ENCODE data around the gene UBQLN1. TPM values are rescaled to one million over a fixed set of nuclear protein-coding genes. Genes with fewer than 3 reads are reported as not detected.
"Not testable (repeated sequence)": the region's sequence is repeated elsewhere in the genome, so short reads cannot be mapped to it uniquely, and the experiment has no call there.

Gene UBQLN1
- polyA plus RNA-seq, 4 donors = 108 to 123 (median 119) TPM

DNA sequence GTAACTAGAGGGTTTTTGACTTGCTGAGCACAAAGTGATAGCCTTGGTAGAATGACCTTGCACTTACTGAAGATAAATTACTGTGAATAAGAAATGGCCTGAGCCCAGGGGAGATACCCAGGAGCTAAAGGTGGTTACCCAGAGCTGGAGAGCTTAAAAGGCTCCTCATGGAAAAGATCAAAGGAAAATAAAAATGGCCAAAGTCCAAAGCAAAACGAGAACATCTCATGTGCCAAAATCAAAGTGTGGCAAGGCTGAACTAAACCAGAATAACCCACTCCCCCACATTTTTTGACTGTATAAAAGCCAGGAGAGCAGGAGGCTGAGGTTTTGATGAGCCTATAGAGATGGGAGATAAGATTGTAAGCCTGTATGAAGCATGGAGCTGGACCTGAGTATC, 70.4 kb downstream of the UBQLN1 start:
- DNase-seq (ENCODE audit: low read depth in 4 of 4, low spot score in 3 of 4) = no peak

DNA sequence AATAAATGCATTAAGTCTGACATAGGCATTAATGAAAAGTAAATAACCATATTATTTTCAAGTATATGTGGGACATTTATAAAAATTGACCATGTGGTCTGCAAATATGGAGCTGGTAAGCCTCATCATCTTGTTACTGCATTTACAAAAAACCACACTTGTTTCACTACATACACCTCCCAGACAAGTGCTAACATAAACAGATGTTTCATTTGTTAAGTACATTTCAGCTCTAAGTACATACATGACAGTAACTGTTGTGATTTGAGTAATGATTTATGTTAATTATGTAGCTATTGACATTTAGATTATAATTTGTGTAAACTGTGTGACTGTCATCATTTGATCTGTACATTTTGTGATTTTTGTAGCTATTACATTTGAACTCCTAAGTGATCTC, 70.9 kb downstream of the UBQLN1 start:
- no peak for DNase-seq (ENCODE audit: low read depth in 4 of 4, low spot score in 3 of 4)

DNA sequence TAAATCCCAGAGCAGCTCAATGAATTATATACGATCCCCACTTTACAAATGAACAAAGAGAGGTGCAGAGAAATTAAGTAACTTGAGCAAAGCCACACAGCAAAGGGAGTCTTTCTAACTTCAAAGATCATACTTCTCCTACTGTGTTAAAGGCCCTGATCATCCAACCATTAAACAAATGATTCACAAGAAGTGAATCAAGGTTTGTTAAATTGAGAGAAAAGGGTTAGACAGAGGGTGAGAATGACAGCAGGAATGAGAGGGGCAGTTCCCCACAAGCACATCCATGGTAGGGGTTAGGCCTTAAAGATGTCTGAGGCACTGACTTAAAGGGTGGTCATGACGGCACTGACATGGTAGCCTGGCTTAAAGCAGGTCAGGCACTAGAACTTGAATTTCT, 74.1 kb downstream of the UBQLN1 start:
- no peak for DNase-seq (ENCODE audit: low read depth in 4 of 4, low spot score in 3 of 4)

GRCh38 chr9:83633255-83633654, 74.5 kb downstream of the UBQLN1 start:
- no peak for DNase-seq (ENCODE audit: low read depth in 4 of 4, low spot score in 3 of 4)

DNA sequence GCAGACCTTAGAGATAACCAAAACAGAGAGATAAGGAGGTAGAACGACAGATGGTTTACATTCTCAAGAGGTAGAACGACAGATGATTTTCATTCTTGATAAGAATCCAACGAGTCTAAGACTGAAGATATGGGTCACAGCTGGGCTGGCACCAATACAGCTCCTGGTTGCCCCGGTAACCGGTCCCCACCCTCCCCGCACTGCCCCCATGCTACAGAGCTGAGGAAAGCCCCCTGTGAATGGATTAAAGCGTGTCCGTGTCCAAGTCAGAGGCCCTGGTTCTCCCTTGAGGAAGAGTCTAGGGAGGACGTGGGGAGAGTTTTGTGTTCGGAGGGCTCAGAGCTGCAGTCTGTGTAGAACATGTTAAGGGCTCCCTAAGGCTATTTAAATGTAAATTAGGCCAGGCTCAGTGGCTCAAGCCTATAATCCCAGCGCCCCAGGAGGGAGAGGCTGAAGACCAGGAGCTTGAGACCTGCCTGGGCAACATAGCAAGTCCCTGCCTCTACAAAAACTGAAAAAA, 76.8 kb downstream of the UBQLN1 start:
- DNase-seq (ENCODE audit: low read depth in 4 of 4, low spot score in 3 of 4) = no peak

- no peak for DNase-seq (ENCODE audit: low read depth in 4 of 4, low spot score in 3 of 4)
Observed at GRCh38 chr9:83629433-83630104, 78.2 kb downstream of the UBQLN1 start.

GRCh38 chr9:83628540-83628939, 79.2 kb downstream of the UBQLN1 start:
- no peak for DNase-seq (ENCODE audit: low read depth in 4 of 4, low spot score in 3 of 4)

DNA sequence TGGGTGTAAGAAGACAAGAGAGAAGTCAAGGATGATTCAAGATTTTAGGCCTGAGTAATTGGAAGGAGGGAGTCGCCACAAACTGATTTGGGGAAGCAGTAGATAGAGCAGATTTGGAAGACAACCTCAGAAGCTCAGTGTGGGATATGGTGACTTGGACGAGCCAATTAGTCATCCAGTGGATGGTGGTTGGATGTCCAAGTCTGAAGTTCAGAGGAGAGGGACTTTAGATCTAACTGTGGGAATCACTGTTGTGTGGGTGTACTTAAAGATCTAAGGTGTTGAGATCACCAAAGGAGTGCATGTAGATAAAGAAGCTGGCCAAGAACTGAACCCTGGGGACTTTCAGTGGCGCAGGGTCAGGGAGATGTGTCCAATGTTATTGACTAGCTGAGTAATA, 82.6 kb downstream of the UBQLN1 start:
- DNase-seq (ENCODE audit: low read depth in 4 of 4, low spot score in 3 of 4) = no peak

GRCh38 chr9:83623679-83624076, 84.1 kb downstream of the UBQLN1 start:
- no peak for DNase-seq (ENCODE audit: low read depth in 4 of 4, low spot score in 3 of 4)

- DNase-seq (ENCODE audit: low read depth in 4 of 4, low spot score in 3 of 4) = peak; percentile 28 to 55 (median 54)
Observed at GRCh38 chr9:83622939-83623678, 84.6 kb downstream of the UBQLN1 start, which contains the start of gene IDNK. Gene IDNK, plus strand, starts transcription at chr9:83623143. Its CDS starts 29 bp downstream, at chr9:83623172.

DNA sequence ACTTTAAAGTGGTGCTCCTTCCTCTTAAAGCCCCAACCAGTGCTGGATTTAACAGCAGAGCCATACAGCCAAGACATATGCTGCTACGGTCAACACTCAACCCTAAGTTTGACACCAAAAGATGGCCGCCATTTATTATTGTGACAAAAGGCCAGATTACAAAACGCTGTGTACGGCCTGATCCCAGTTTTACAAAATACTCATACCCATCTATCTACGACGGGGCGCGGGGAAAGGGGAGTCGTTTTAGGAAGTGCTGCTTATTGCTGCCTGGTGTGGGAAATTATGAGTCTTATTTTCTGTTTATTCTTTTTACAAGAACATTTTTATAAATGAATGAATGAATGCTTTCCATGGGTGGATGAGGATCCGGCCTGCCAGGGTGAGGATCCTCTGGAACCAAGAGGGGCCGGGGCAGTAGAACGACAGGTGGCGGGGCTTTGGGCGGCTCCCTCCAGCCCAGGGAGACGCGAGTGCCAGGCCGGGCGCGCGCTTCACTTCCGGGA, 85.3 kb downstream of the UBQLN1 start:
- DNase-seq (ENCODE audit: low read depth in 4 of 4, low spot score in 3 of 4) = peak in 1 of 4 donors; percentile 43

DNA sequence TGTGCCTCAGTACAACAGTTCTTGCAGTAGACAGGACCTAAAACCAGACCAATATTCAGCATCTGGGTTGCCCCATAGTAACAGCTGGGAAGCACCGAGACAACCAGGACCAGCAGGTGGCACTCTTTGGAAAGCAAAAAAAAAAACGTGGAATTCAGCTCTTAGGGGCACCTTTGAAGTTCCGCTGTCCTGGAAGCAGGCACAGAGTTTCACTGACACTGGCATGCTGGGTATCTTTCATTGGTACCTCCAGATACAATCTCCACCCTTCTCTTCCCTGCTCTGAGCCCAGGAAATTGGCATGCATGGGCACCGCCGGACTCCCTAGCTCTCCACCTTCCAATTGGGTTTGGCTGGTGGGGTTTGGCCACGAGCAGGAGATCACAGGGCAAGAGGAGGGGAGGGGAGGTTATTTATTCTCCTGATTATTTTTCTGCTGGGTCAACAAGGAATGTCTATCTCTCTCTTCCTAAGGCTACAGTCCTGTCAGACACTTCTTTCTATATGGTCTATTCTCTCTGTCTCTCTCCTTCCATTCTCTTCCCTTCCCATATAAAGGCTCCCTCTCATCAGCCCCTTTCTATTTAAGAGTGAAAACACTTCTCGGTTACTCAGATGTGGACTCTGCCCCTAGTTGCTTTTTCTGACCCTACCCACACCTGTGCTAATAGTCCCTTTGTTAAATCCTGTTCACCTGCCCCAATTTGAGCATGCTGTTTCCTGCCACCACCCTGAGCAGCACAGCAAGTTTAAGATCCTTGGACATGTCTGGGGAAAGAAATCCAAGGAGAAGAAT, 86.7 kb downstream of the UBQLN1 start:
- DNase-seq (ENCODE audit: low read depth in 4 of 4, low spot score in 3 of 4) = peak in 2 of 4 donors; percentile 36 to 47

DNA sequence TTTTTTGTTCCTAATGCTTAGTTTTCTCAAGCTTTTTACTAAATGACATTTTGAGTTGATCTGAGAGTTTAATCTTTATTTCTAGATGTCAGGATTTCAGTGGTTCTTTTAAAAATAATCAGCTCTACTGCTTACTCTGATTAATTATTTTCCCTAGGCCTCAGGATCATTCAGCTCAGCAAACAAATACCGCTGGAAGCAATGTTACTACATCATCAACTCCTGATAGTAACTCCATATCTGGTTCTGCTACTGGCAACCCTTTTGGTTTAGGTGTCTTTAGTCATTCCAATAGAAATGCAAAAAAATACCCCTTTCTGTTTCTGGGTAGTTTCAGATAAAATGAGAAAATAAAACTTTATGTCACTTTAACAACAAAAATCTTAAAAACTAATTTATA, 90.5 kb downstream of the UBQLN1 start:
- DNase-seq (ENCODE audit: low read depth in 4 of 4, low spot score in 3 of 4) = no peak

GRCh38 chr9:83613298-83613697, 94.5 kb downstream of the UBQLN1 start:
- DNase-seq (ENCODE audit: low read depth in 4 of 4, low spot score in 3 of 4) = not testable (repeated sequence)

Other genes with a start within 250 kb of the UBQLN1 start
- 10 to 100 TPM; 21.4 to 28.9 (median 25.2) TPM for gene FRMD3, start 169.6 kb downstream of the UBQLN1 start, polyA plus RNA-seq (ENCODE audit: insufficient read length in 4 of 4)
- 10 to 100 TPM; 12.1 to 16.0 (median 13.5) TPM for gene IDNK, start 84.8 kb downstream of the UBQLN1 start, polyA plus RNA-seq (ENCODE audit: insufficient read length in 4 of 4)
- 10 to 100 TPM; 15.9 to 19.2 (median 16.7) TPM for gene GKAP1, start 109.8 kb upstream of the UBQLN1 start, polyA plus RNA-seq (ENCODE audit: insufficient read length in 4 of 4)
- gene KIF27, start 213.5 kb upstream of the UBQLN1 start, polyA plus RNA-seq (ENCODE audit: insufficient read length in 4 of 4) = 10 to 100 TPM; 16.0 to 21.2 (median 19.3) TPM

All from right renal pelvis (tissue), 4 donors.